HUES6 (cell line): Measurements from ENCODE around the gene PADI1.

Experiments
- H3K27ac ChIP-seq: 2 replicates; pipeline ENCODE4 v1.7.0; 2013; ENCODE audit warnings: low read depth, mild to moderate bottlenecking, low read length, inconsistent platforms
- H3K27me3 ChIP-seq: 2 replicates; pipeline ENCODE4 v1.6.1; 2013; ENCODE audit warnings: low read length; ENCODE audit not compliant: control insufficient read depth, insufficient read depth
- H3K36me3 ChIP-seq: 2 replicates; pipeline ENCODE4 v1.6.1; 2013; ENCODE audit warnings: low read length; ENCODE audit not compliant: control insufficient read depth, insufficient read depth
- H3K4me1 ChIP-seq: 2 replicates; pipeline ENCODE4 v1.6.1; 2013; ENCODE audit warnings: low read length; ENCODE audit not compliant: control insufficient read depth, insufficient read depth
- H3K4me3 ChIP-seq: 2 replicates; pipeline ENCODE4 v1.5.1; 2013; ENCODE audit warnings: low read depth, low read length
- H3K9ac ChIP-seq: one replicate; pipeline ENCODE4 v1.6.1; 2013; ENCODE audit warnings: mild to moderate bottlenecking, low read length
- H3K9me3 ChIP-seq: 2 replicates; pipeline ENCODE4 v1.6.1; 2013; ENCODE audit warnings: low read depth, low read length; ENCODE audit not compliant: control insufficient read depth, insufficient read depth

PADI1 gene

GRCh38 chr1:17264470-17264869, 59.5 kb downstream of the PADI1 start:
- no peaks in the 10 kb centered on the region for H3K9me3 ChIP-seq
- H3K4me1 ChIP-seq: no peaks in the 10 kb centered on the region
- H3K9ac ChIP-seq: no peak overlapping the region
- no peak overlapping the region for H3K4me3 ChIP-seq
- no peaks in the 10 kb centered on the region for H3K27me3 ChIP-seq
- H3K27ac ChIP-seq: no peak overlapping the region
- H3K36me3 ChIP-seq: no peaks in the 10 kb centered on the region

- H3K4me1 ChIP-seq: no peaks in the 10 kb centered on the region
- H3K27me3 ChIP-seq: no peaks in the 10 kb centered on the region
- no peaks in the 10 kb centered on the region for H3K36me3 ChIP-seq
Measured at GRCh38 chr1:17265162-17265561, 60.2 kb downstream of the PADI1 start.

GRCh38 chr1:17265950-17266349, 61.0 kb downstream of the PADI1 start:
- Histone ChIP-seq H3K27ac (no peak overlapping the region), H3K9ac (no peak overlapping the region), H3K4me1 (no peaks in the 10 kb centered on the region), H3K27me3 (no peaks in the 10 kb centered on the region), H3K36me3 (no peaks in the 10 kb centered on the region), H3K4me3 (no peak overlapping the region), H3K9me3 (no peaks in the 10 kb centered on the region)

More at GRCh38 chr1:17265162-17265561, 60.2 kb downstream of the PADI1 start:
- Histone ChIP-seq H3K9me3 (no peaks in the 10 kb centered on the region), H3K4me3 (no peak overlapping the region), H3K9ac (no peak overlapping the region), H3K27ac (no peak overlapping the region)

- Histone ChIP-seq H3K36me3 (no peaks in the 10 kb centered on the region), H3K4me1 (peaks cover 4% of the 10 kb centered on the region; the same call in 1 of the 2 replicates), H3K9ac (no peak overlapping the region), H3K9me3 (no peaks in the 10 kb centered on the region), H3K27me3 (no peaks in the 10 kb centered on the region), H3K4me3 (no peak overlapping the region), H3K27ac (no peak overlapping the region)
Measured at GRCh38 chr1:17270891-17271765, 66.2 kb downstream of the PADI1 start.

- H3K36me3 ChIP-seq: no peaks in the 10 kb centered on the region
- H3K9me3 ChIP-seq: no peaks in the 10 kb centered on the region
- H3K4me3 ChIP-seq: no peak overlapping the region
- H3K9ac ChIP-seq: no peak overlapping the region
- H3K4me1 ChIP-seq: peaks cover 4% of the 10 kb centered on the region; the same call in 1 of the 2 replicates
- H3K27ac ChIP-seq: no peak overlapping the region
- H3K27me3 ChIP-seq: no peaks in the 10 kb centered on the region
Measured at GRCh38 chr1:17272066-17272465, 67.1 kb downstream of the PADI1 start.

GRCh38 chr1:17272646-17273045, 67.7 kb downstream of the PADI1 start:
- Histone ChIP-seq H3K27ac (no peak overlapping the region), H3K36me3 (no peaks in the 10 kb centered on the region), H3K9ac (no peak overlapping the region), H3K4me3 (no peak overlapping the region), H3K9me3 (no peaks in the 10 kb centered on the region), H3K27me3 (no peaks in the 10 kb centered on the region), H3K4me1 (peaks cover 4% of the 10 kb centered on the region; the same call in 1 of the 2 replicates)

GRCh38 chr1:17273096-17273495, 68.2 kb downstream of the PADI1 start:
- H3K9me3 ChIP-seq: no peaks in the 10 kb centered on the region
- no peaks in the 10 kb centered on the region for H3K36me3 ChIP-seq
- no peak overlapping the region for H3K4me3 ChIP-seq
- H3K27me3 ChIP-seq: no peaks in the 10 kb centered on the region
- H3K27ac ChIP-seq: no peak overlapping the region
- peaks cover 4% of the 10 kb centered on the region; the same call in 1 of the 2 replicates for H3K4me1 ChIP-seq
- H3K9ac ChIP-seq: no peak overlapping the region

GRCh38 chr1:17274186-17275170, 69.5 kb downstream of the PADI1 start:
- H3K36me3 ChIP-seq: no peaks in the 10 kb centered on the region
- H3K4me1 ChIP-seq: peaks cover 4% of the 10 kb centered on the region; the same call in 1 of the 2 replicates
- H3K9ac ChIP-seq: no peak overlapping the region
- no peak overlapping the region for H3K4me3 ChIP-seq
- H3K9me3 ChIP-seq: no peaks in the 10 kb centered on the region
- H3K27me3 ChIP-seq: no peaks in the 10 kb centered on the region
- no peak overlapping the region for H3K27ac ChIP-seq

GRCh38 chr1:17276568-17276967, 71.6 kb downstream of the PADI1 start:
- H3K4me1 ChIP-seq: peaks cover 4% of the 10 kb centered on the region; the same call in 1 of the 2 replicates
- no peaks in the 10 kb centered on the region for H3K36me3 ChIP-seq
- H3K27ac ChIP-seq: no peak overlapping the region
- no peak overlapping the region for H3K4me3 ChIP-seq
- no peaks in the 10 kb centered on the region for H3K27me3 ChIP-seq
- no peaks in the 10 kb centered on the region for H3K9me3 ChIP-seq
- H3K9ac ChIP-seq: no peak overlapping the region

- Histone ChIP-seq H3K36me3 (no peaks in the 10 kb centered on the region), H3K4me1 (peaks cover 4% of the 10 kb centered on the region; the same call in 1 of the 2 replicates), H3K27me3 (no peaks in the 10 kb centered on the region), H3K9me3 (no peaks in the 10 kb centered on the region), H3K4me3 (no peak overlapping the region), H3K9ac (no peak overlapping the region), H3K27ac (no peak overlapping the region)
Measured at GRCh38 chr1:17277511-17278159, 72.7 kb downstream of the PADI1 start.
